ENCODE results near the gene NELL1.

Gene NELL1

DNA sequence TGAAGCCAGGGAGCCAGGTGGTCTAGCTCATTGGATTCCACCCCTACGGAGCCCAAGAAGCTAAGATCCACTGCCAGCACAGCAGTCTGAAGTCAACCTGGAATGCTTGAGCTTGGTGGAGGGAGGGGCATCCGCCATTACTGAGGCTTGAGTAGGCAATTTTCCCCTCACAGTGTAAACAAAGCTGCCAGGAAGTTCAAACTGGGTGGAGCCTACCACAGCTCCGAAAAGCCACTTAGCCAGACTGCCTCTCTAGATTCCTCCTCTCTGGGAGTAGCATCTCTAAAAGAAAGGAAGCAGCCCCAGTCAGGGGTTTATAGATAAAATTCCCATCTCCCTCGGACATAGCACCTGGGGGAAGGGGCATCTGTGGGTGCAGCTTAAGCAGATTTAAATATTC is 620.3 kb downstream of the NELL1 start:
- DNase-seq (ENCODE audit: insufficient read length, low spot score) = no peak
- FAIRE-seq = no peak

DNA sequence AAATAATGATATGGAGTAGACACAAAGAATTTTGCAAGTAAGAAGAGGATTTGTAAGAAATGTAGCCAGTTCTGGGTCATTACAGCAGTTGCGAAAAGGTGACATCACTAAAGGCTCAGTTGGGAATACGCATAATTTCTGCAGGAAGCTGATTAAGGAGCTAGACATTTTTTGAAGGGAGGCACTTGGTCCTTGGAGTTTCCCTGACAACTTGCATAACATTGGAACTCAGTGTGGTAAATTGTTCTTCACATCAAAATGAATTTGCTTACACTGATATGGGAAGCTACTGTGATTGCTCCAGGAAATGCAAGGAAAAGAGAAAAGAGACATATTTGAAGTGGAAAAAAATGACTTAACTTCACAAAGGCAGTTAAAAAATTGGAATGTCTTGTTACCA is 626.1 kb downstream of the NELL1 start:
- DNase-seq (ENCODE audit: insufficient read length, low spot score) (no peak), FAIRE-seq (no peak)

- no peak for FAIRE-seq
Observed at GRCh38 chr11:21301981-21302380, 632.6 kb downstream of the NELL1 start.

DNA sequence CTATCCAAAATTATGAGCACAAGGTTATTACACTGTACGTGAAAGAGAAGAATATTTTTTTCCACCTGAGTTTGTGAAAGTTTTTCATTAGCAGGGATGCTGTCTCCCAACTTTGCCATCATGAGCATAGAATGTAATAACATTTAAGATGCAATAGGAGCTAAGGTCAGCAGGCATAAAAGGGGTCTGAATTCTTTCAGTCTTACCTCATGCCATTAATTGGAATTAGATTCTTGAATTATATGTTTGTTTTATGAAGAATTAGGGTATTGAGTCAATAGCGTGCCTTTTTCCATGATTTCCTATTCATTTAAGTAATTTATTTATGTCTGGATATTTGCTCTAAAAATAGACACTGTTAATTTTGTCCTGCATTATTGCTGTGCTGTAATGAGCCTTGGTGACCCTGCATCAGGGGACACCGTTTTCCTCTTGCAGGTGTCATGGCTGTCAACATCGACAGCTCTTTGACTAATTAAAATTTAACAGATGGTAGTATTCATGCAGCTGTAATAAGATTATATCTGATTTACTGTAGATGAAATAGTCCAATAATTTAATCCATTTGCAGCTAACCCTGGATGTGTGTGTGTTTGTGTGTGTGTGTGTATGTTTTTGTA is 637.5 kb downstream of the NELL1 start:
- FAIRE-seq = no peak

More at GRCh38 chr11:21301981-21302380, 632.6 kb downstream of the NELL1 start:
- DNase-seq (ENCODE audit: insufficient read length, low spot score) = no peak

DNA sequence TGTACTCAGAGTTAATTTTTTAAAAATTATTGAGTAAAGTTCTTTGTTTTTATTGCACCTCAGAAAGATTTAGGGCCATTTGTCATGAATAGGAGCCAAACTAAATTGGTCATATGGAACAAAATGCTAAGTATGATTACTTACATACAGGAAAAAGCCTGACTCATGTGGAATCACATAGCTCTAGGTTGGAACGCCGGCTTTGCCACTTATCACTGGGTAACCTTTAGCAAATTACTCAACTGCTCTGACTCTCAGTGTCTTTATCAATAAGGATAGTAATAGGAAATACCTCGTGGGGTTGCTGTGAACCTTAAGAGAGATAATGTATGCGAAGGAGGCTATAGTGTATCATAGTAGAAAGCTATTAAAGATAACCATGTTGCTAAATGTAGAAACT is 638.5 kb downstream of the NELL1 start:
- DNase-seq (ENCODE audit: insufficient read length, low spot score) (no peak), FAIRE-seq (no peak)

More for the DNA sequence above, 637.5 kb downstream of the NELL1 start:
- DNase-seq (ENCODE audit: insufficient read length, low spot score) = no peak

DNA sequence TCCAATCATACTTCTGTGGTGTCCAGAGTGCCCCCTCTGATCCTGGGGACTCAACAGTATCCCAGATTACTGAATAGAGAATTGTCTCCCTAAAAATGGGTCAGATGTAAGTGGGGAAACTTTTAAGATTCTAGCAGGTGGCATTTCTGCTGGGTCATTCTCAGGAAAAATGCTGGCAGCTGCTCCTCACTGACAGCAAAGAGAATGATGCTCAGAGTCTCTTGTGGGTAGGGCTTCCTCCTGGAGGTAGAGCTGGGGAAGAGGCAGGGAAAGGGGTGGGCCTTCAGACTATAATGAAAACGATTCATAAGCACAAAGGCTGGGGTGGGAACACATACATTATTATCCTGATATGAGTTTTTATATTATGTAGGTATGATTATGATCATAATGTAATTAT is 647.2 kb downstream of the NELL1 start:
- FAIRE-seq (no peak), DNase-seq (ENCODE audit: insufficient read length, low spot score) (no peak)

DNA sequence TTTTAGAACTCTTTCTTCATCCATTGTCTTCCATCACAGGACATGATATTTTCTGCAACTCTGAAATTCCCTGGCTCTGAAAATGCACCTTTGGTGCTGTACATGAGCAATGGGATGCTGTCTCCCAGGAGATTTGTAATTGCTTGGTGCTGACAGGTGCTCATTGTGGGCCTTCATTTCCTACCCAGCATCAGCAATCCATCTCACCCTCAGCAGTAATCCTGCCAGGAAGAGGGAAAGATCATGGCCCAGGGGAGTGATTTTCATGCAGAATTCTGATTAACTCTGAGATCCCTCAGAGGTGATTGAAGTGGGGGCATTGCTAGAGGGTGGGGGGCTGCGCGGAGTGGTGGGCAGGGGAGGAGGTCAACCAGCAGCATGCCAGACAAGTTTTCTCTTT is 651.7 kb downstream of the NELL1 start:
- DNase-seq (ENCODE audit: insufficient read length, low spot score) (no peak), FAIRE-seq (no peak)

DNA sequence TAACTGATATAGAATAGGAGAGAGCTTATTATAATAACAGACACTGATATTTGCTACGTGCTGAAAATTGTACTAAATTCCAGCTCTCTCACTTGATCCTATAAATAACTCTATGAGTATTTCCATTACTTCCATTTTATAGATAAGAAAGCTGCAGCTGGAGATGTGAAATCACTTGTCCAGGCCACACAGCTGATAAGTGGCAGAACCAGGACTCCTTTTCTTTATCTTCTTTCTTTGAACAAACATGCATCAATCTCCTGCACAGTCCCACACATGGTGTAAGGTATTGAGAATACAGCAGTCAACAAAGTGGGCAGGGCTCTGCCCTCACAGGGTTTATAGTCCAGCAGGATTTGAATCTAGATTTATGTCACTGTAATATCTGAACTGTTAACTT is 652.1 kb downstream of the NELL1 start:
- DNase-seq (ENCODE audit: insufficient read length, low spot score) (no peak), FAIRE-seq (no peak)

DNA sequence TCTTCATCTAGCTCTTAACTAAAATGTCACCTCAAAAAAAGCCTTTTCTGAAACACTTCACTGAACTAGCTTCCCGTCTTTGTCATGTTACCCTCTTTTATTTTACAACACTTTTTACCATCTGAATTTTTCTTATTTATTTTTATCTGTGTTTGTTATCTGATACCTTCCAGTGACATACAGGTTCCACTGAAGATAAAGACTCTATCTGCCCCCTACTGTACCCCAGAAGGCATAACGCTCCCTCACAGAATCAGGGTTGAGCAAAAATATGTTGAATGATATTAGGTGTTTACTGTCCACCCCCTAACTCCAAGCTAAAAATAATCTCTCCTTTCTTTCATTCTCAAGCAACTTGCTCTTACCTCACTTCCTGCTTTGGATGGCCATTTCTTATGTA is 654.2 kb downstream of the NELL1 start:
- FAIRE-seq (no peak), DNase-seq (ENCODE audit: insufficient read length, low spot score) (no peak)

GRCh38 chr11:21343204-21343603 is 673.8 kb downstream of the NELL1 start:
- no peak for DNase-seq (ENCODE audit: insufficient read length, low spot score)
- no peak for FAIRE-seq

DNA sequence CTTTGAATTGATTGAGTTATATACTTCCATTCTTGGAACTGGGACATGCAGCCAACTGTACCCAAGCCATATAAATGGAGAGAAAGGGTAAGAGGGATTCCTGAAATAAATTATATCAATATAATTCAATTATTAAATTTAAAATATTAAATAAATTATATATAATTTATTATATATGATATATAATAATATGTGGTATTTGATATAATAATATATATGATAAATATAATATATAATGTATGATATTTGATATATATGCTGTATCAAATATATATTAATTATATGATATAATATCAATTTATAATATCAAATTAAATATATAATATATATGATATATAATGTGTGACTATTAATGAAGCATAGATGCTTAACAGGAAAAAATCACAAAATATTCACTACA is 677.0 kb downstream of the NELL1 start:
- no peak for DNase-seq (ENCODE audit: insufficient read length, low spot score)
- no peak for FAIRE-seq

DNA sequence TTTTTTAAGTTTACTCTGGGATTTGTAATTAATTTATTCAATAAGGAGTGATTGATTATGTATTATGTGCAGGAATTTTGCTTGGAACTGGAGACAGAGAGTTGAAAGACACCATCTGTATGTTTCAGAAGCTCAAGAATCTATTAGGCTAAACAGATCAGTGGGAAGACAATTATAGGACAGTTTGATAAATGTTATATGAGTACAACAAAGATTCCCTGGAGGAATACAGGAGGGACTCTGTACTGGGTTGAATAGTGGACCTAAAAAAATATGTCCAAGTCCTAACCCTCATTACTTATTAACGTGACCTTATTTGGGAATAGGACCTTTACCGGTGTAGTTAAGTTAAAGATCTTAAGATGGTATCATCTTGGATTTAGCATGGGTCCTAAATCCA is 681.2 kb downstream of the NELL1 start:
- no peak for DNase-seq (ENCODE audit: insufficient read length, low spot score)
- no peak for FAIRE-seq

GRCh38 chr11:21353425-21353824 is 684.0 kb downstream of the NELL1 start:
- DNase-seq (ENCODE audit: insufficient read length, low spot score) = no peak
- no peak for FAIRE-seq

DNA sequence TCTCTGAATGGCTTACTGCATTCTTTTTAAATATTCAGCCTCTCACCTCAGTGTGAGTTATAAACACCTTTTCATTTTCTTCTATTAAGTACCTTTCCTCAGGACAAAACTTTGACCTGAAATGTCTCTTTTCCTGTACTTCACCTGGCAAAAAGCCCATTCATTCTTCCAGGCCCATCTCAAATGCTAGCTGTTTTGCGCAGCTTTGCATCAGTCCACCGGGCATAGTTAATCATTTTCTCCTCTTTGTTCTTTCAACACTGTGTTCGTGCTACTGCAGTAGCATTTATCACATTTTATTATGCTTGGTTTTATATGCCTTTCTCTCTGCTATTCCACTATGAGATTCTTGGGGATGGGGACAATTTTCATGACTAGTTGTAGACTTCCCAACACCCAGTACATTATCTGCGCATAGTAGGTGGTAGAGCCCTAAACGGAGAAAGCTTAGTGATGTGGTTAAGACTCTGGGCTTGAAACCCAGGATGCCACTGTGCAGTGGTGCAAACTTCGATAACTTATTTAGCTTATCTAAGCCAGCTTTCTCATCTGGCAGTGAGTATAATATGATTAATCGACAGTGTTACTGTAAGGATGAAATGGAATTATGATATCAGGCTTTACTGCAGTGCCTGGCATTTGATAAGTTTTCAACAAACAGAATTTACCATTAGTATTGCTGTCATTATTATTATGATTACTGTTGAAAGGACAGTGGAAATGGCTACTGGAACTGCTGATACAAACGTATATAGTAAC is 695.7 kb downstream of the NELL1 start:
- FAIRE-seq = no peak
- DNase-seq (ENCODE audit: insufficient read length, low spot score) = no peak

- DNase-seq (ENCODE audit: insufficient read length, low spot score) (no peak), FAIRE-seq (no peak)
Observed at GRCh38 chr11:21369947-21370346, 700.6 kb downstream of the NELL1 start.

DNA sequence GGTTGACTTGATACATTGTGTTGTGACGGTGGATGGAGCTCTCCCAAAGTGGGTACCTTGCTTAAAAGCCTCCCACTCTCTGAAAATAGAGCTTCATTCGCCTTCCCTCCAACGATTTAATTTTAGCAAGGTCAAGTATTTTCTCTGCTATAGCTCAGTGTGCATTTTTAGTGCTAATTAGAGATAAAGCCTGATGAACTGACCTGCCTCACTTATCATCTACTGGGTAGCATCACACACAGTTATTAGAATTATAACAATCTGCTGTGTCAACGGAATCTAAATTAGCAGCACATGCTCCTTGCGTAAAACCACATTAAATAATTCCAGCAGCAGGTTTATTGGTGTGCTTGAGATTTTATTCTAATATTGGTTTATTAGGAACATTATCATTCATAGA is 701.7 kb downstream of the NELL1 start:
- DNase-seq (ENCODE audit: insufficient read length, low spot score) (no peak), FAIRE-seq (no peak)

DNA sequence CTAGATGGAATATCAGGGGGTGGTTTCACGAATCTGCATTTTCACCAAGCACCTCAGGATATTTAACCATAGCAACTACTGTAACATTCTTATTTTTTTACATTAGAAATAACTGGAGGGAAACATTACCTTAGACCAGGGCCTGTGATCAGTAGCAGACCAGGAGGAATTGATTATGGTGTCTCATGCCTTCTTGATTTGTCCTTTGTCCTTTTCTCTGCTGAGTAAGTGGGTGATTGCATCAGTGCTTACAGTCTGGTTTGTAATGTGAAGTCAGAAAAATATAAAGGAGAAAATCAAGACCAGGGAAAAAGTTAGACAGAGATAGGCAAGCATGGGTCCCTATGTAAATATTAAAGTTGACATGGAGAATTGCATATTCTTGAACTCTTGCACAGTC is 703.3 kb downstream of the NELL1 start:
- FAIRE-seq (no peak), DNase-seq (ENCODE audit: insufficient read length, low spot score) (no peak)

DNA sequence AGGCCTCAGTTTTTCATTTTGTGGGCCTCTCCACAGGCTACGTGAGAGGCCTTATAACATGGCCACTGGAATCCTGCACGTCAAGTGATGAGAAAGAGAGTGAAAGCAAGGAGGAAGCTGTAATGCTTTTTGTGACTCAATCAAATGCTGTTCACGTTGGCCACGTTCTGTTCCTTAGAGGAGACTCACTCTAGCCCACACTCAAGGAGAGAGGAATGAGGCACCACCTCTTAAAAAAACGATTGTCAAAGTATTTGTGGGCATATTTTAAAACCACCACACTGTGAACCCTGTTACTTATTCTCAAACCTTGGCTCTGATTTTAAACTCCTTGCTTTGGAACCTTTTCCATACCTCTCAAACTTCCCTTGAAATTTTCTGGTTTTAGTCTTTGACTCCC is 705.0 kb downstream of the NELL1 start:
- DNase-seq (ENCODE audit: insufficient read length, low spot score) (no peak), FAIRE-seq (no peak)

- DNase-seq (ENCODE audit: insufficient read length, low spot score) (no peak), FAIRE-seq (no peak)
Observed at GRCh38 chr11:21385669-21386440, 716.5 kb downstream of the NELL1 start.

GRCh38 chr11:21390430-21390829 is 721.0 kb downstream of the NELL1 start:
- no peak for DNase-seq (ENCODE audit: insufficient read length, low spot score)
- FAIRE-seq = no peak

DNA sequence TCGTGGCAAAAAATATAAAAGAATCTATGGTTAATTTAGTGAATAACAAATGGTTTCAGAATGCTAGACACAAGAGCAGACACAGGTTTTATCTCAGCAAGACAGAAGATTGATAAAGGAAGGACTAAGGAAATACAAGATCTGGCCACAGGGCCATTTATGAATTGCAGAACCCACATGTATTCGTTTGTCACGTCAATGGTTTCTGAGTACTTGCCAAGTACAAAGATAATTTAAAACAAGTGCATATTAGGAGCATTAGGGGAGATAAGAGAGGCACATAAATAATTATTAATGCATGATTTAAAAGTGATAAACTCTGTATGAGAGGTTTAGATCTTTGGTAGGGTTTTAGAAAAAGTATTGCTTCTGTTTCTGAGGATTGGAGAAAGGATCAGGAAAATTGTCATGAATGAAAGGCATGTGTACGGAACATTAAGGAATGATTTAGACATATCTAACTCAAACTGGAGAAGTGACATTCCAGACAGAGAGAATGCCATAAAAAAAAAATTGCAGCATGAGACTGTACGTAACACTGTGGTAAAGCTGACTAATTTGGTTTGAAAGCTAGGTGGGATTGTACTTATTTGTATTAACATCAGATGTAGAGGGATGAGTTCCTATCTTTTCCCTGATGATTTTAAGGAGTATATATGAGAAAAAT is 727.1 kb downstream of the NELL1 start:
- no peak for DNase-seq (ENCODE audit: insufficient read length, low spot score)
- no peak for FAIRE-seq

Measured in HTR-8/SVneo (cell line).